Medulla oblongata (tissue), 1 donor: ENCODE measurements around the gene MRPS11.
"Not testable (repeated sequence)": the region's sequence is repeated elsewhere in the genome, so short reads cannot be mapped to it uniquely, and the experiment has no call there.

Experiments used
- DNase-seq: peaks from one replicate; pipeline ENCODE4 v3.0.0-alpha.2; 2015; ENCODE audit errors: extremely low spot score

The MRPS11 gene

DNA sequence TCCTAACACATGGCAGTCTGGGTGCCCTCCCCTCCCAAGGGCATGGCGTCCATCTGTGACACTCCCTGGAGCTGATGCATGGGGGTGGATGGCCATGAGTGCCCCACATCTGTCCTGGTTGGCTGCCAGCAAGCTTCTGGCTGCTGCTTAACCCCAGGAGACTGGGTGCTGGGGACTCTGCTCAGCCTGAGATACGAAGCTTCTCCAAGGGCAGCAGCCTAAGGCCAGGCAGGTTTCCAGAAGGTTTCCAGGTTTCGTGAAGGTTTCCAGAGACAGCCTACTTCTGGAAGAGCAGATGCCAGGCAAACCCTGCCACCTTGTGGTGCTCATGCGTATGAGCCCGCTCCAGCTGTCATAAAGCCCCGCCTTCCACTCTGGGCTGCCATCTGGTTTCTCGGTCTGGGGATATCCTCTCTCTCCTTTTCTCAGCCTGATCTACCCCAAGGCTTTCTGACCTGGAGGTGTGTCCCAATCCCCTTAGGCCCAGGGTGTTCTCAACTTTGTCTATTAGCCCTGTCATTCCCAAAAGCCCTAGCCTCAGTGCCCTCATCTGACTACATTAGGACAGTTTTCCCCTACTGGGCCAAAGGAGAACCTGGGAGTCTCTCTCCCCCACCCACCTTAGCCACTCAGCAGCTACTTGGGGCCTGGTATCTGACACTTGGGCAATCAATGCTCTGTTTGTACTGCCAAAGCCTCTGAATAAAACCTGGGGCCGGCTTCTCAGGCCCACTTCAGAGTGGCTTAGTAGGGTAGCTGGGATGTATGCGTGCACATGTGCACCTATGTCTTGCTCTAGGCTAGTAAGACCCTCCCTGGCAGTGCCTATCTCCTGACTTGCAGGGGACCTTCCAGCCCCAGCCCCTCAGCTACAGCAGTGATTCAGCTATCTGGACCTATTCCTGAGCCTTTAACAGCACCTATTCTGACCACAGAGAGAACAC is 12.4 kb upstream of the MRPS11 start:
- peak; percentile 71 for DNase-seq

DNA sequence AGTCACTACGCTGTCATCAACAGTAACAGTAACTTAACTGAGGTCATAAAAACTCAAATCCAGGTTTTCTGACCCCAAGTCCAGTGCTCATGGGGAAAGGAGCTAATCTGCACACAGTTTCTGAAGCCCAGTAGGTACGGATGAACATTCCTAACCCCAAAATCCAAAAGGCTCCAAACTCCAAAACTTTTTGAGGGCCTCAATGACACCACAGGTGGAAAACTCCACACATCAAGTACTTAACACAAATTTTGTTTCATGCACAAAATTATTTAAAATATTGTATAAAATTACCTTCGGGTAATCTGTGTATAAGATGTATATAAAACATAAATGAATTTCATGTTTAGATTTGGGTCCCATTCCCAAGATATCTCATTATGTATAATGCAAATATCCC is 10.8 kb upstream of the MRPS11 start:
- DNase-seq = no peak

DNA sequence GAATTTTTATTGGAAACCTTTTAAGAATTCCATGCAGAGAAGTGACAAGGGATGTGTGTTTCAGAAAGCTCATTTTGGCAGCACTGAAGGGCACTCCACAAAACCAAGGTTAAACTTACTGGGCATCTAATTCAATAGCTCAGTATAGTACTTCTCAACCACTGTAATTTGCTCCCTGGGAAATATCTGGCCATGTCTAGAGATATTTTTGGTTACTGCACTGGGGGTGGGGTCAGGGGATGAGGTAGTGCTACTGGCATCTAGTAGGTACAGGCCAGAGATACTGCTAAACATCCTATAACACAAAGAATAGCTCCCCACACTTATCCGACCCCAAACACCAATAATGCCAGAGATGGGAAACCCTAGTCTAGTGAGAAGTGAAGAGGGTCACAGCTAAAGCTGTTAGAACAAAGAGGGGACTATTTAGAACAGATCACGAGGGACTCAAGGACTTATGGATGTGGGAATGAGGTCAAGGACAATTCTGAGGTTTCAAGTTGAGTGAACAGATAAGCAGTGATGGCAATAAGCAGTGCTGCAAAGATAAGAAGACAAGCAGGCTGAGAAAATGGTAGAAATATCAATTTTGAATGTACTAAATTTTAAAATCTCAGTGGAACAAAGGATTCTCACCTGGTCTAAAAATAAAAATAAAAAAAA is 3.5 kb upstream of the MRPS11 start:
- no peak for DNase-seq

DNA sequence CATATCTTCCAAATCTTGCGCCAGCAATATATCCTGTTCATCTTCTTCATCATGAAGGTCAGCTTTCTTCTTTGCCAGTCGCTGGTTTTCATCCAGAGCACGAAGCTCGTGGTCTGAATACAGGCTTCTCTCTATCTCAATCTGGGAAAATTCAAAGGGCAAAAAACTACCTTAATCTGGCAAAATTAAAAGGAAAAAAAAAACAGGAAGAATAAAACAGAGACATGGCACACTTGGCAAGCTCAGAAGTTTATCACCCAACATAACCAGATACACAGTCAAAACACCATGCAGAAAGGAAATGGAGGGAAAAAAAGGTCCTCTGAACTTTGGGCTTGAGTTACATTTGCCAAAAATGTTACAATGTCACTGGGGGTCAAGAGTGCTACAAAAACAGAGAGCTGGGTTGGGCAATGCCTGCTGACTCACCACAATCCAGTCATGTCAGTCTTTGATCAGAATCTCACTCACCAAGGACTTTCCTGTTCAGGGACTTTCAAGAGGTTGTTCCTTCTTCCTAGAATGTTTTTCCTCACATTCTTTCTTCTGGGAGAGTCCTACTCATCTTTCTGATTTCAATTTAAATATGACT is 1.8 kb upstream of the MRPS11 start:
- DNase-seq = no peak

DNA sequence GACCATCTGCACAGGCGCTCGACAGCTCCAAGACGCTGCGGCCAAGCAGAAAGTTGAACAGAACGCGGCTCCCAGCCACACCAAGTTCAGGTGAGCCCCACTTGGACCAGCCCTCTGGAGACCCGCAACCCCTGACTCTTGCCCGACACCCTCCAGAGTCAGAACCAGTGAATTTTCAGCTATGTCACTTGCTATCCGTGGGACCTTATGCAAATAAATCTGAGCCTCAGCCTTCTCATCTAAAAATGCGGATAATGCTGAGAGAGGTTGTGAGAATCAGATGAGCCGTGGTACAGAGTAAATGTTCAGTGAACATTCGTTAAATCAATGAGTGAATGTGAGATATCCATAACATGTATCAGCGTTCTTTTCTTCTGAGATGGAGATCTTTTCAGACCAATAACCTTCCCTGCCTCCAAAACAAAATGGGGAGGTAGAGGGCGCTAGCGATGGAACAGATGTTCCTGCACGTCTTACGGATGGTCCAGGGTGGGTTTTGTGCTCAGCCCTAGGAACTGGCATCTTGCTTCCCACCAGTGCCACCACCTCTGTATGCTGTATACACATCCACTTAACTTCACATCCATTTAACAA is 524 bp downstream of the MRPS11 start:
- DNase-seq = no peak

DNA sequence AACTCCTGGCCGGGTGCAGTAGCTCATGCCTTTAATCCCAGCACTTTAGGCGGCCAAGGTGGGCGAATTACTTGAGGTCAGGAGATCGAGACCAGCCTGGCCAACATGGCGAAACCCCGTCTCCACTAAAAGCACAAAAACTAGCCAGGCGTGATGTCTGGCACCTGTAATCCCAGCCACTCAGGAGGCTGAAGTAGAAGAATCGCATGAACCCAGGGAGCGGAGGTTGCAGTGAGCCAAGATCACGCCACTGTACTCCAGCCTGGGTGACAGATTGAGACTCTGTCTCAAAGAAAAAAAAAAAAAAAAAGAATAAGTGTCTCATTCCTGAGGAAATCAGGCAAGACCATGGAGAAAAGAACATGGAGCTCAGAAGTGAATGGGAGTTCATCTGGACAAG is 1.2 kb downstream of the MRPS11 start:
- not testable (repeated sequence) for DNase-seq

DNA sequence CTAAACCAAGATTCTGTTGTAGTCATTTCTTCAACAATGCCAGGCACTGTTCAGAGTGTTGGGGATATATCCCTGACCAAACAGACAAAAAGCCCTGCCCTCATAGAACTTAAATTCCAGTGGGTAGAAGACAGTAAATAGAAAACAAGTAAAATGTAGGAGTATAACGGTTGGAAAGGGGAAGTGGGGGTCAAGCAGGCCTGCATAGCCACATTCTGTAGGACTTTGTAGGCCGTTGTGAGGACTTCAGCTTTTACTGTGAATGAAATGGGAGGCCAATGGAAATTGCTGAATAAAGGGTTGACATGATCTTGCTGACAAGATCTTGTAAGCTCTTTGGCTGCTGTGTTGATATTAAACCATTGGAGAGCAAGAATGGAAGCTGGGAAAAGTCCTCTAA is 1.8 kb downstream of the MRPS11 start:
- DNase-seq = no peak

DNA sequence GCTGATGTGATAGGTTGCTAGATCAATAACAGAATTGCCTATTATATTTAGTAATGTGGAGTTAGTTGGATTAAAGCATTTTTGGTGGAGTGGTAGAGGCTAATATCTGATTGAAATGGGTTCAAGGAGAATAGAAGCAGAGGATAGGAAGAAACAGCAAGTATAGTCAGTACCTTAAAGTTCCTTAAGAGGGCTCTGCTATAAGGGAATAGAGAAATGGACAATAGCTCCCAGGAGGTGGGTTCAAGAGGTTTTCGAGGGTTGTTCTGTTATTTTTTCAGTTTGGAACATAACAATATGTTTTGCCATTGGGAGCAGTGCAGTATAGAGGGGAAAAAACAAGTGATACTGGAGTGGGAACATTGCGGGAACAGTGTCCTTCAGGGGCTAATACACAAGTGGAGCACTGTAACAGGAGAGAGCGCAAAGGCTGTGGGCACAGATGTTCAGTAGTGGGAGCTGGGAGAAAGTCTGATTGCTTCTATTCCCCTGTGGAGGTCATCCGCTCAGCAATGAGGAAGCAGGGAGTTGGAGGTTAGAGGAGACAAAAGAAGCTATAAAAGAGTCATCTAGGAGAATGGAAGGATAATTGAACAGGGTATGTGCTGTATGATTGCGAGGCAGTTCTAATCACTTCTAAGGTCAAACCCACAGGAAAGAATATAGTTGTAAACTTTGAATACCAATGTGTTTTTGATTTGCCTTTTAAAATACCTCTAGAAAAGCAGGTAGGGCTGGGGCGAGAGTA is 3.3 kb downstream of the MRPS11 start:
- DNase-seq = no peak

DNA sequence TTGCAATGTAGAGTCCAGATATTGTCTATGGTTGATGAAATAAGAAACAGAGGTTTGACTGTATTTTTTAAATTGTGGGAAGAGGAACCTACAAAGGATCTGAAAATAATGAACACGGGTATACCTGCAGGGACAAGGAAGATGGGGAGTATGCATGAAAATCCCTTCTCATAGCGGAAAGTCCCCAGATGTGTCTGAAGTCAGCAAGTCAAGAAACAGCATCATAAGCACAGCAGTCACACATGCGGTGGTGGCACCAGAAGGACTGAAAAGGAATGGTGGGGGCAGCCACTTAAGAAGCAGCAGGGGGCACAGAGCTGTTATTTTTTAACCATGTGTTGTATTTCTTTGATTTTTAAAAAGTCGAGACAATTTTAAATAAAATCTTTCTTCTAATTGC is 4.7 kb downstream of the MRPS11 start:
- DNase-seq = no peak

DNA sequence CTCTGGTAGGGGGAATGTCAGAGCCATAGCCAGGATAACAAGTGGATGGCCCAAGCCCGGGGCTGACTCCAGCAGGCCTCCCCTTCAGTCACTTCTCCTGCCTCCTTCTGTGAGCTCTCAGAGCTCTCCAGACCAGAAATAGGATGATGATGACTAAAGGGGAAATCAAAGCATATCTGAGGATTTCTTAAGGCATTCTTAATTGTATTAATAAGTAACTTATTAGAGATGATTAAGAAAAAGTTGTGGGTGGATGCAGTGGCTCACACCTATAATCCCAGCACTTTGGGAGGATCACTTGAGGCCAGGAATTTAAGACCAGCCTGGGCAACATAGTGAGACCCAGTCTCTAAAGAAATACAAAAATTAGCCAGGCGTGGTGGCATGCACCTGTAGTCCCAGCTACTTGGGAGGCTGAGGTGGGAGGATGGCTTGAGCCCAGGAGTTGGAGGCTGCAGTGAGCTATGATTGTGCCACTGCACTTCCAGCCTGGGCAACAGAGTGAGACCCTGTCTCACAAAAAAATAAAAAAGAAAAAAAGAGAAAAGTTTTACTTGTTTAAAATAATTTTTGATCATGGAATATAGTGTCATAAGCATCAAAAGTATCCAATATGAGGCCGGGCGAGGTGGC is 6.3 kb downstream of the MRPS11 start:
- not testable (repeated sequence) for DNase-seq

DNA sequence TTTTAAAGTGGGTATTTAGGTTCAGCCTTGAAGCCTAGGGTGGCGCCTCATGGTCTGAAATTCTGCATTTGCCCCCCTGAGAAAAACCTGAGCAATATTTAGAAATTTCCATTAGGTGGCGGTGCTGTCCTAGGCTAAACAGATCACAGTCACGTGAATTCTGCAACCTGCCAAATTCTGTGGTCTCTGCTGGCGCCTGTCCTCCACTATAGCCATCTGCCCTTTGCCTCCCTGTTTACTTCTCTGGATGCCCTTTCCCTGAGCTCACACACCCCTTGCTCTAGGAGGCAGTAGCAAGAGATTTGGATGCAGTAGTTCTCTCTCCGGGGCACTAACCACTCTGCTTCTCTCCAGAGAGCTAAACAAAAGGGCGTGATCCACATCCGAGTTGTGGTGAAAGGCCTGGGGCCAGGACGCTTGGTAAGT is 9.1 kb downstream of the MRPS11 start:
- peak; percentile 68 for DNase-seq

DNA sequence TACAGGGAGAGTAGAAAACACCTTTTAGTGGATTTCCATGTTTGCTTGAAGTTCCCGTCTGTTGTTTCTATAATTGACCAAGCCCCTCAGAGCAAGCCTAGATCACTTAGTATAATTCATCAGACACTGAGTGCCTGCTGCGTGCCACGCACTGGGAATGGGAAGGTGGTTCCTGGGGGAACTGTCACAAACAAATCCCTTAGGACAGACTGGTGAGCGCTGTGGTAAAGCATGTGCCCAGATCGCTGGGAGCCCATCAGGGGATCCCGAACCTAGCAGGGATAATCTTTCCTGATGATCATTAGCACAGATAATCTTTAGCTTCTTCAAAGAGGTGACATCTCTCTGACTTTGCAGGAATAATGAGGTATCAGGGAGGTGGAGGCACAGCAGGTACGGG is 9.6 kb downstream of the MRPS11 start:
- DNase-seq = no peak

DNA sequence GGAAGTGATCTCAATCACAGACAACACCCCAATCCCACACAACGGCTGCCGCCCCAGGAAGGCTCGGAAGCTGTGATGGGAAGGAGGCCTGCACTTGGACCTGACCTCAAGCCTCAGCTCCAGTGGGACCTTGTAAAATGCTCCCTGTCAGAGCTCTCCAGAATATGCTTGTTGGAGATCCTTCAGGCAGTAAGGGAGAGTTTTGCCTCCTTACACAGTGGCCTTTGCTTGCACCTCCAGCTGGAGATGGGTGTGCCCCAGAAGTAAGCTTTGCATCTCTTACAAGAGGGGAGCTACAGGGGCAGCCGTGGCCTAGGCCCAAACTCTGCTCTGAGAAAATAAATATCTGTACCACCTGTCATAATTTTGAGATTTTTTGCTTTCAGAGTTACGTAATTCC is 10.4 kb downstream of the MRPS11 start:
- no peak for DNase-seq

DNA sequence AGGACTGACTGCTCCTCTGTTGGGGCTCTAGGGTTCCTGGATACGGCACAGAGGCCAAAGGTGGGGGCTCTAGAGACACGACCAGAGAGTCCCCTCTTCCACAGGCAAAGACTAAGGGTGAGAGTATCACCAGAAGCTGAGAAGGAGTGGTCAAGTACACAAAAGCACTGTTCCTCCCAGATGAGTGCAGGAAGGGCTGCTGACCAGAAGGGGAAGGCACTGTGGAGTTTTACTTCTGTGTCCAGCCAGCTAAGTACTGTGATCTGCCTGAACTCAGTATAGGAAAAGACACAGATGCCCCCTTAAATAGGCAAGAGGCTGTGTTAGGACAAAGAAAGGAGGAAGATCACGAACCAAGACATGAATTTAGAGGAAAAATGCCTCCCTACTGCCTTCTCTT is 11.7 kb downstream of the MRPS11 start:
- no peak for DNase-seq

DNA sequence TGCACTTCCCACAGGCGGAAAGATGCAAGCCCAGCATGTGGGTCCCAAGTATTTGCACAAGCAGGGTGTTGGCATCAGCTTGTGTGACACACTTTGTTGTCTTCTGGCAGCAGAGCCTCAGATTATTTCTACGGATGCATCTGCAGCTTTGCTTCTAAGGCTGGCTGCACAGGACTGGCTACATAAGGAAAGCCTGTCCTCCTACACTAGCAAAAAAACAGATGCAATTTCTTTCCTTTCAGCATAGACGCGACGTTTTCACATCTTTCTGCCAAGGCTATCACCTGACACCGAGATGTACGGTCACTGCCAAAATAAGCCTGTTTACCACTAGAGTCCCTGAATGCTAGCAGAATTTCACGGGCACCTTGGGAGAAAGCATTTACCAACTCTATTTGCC is 13.5 kb downstream of the MRPS11 start:
- DNase-seq = peak; percentile 35

DNA sequence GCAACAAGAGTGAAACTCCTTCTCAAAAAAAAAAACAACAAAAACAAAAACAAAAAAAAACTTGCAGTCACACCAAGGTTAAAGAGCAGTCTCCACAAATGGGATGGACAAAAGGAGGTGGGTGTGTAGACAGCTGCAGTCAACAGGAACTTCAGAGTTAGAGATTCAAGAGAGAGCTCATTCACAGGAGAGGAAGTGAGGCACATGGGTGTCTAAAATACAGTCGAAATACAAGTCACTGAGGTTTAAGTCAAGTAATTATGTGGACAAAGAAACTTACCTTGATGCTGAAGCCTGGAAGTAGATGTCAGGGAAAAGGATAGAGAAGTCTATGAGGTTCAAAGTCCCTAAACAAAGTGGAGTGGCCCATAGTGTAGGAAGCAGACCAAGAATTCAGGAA is 14.8 kb downstream of the MRPS11 start:
- DNase-seq = no peak

DNA sequence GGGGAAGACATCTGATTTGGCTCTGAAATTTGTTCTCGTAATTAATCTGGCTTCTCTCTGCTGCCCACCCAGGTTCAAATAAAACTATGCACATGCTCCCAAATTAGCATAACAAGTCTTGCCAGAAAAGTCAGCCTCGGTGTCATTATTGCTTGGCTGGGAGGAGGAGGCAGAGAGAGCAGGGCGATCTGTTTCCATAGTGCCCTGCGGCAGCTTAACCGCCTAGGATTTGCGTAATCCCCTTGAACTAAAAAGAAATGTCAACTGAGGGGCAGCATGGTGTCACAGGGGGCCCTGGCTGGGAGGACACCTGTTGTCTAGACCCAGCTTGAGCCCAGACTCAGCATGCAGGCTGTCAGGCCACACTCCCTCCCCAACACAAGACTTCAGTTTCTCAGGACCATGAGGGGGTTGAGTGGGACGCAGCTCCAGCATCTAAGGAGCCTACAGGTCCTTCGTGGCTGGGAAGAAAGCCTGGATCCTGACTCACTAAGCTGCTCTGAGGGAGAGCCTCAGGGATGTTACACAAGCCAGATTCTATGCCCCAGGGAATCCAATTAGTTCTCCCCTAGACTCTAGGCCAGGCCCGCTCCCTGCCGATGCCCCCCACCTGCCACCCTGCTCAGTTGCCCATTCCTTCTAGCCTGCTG is 17.3 kb downstream of the MRPS11 start:
- DNase-seq = peak; percentile 57

DNA sequence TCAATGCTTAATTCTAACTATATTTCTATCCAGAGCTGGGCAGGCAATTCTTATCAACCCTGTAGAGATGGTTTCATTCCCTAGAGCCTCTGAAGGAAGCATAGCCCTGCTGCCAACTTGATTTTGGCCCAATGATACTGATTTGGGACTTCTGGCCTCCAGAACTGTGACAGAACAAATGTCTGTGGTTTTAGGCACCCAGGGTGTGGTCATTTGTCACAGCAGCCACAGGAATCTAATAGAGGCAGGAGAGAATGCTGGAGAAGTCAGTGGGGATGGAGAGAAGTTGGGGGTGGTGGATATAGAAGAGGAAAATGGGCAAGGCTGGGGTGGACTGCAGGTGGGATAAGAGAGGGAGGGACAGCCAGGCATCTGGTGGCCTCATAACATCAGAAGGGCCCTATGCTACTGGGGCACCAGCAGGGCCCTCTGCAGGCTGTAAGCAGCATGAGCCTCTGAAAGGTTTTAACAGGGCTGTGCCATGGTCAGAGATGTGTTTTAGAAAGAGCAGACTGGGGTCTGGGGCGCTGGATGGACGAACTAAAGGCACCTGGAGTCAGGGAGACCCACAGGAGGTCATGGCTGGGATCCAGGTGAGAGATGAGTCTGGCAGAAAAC is 19.8 kb downstream of the MRPS11 start:
- DNase-seq = no peak

DNA sequence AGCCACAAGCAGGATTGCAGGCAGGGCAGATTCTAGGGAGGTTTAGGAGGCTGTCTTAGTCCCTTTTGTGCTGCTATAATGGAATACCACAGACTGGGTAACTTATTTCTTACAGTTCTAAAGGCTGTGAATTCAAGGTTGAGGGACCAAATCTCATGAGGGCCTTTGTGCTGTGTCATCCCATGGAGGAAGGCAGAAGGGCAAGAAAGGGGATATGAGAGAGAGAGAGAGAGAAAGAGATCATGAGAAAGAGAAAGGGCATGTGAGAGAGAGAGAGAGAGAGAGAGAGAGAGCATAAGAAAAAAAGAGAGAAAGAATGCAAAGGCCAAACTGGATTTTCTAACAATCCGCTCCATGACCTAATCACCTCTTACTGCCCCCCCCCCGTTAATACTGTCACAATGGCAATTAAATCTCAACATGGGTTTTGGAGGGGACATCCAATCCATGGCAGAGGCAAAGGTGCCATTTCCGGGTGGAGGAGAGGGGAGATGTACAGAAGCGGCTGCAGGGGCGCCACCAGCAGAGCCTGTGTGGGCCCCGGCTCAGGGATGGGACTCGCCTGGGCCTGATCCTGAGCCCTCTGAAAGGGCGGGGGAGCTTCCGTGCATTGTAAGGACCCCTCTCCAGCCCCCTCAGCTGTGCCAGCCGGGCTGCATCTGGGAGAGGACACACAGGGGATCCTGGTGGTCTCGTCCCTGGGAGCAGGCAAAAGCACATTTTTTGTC is 20.5 kb downstream of the MRPS11 start:
- no peak for DNase-seq

DNA sequence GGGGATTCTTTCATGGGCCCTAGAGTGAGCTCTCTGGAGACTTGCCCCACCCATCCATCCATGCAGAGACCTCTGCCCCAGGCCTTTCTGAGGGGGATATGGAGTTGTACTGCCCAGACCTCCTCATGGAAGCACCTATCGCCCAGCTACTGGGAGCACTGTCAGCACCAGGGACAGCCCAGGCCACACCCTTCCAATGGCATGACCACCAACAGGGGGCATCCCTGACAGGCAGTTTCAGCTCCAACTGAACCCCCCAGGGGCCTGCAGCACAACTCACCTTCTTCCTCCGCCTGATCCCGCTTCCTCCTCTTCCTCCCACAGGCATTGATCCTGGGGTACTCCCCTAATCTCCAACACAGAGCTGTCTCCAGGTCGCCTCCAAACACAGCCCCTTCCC is 21.8 kb downstream of the MRPS11 start:
- no peak for DNase-seq
